ENCODE measurements around the gene GALNT5.

The GALNT5 gene

GRCh38 chr2:157228946-157229345 is 28.6 kb upstream of the GALNT5 start:
- Histone ChIP-seq H3K9me3 (ENCODE audit: control insufficient read depth, low read length) (no peaks in the 10 kb centered on the region), H3K4me3 (ENCODE audit: insufficient read depth, low read depth, low read length) (no peak overlapping the region), H3K27ac (ENCODE audit: insufficient read depth, low read depth, low read length, poor library complexity, severe bottlenecking) (no peak overlapping the region), H3K4me1 (ENCODE audit: control insufficient read depth, insufficient read depth, low read length) (no peaks in the 10 kb centered on the region), H3K27me3 (ENCODE audit: control insufficient read depth, insufficient read depth, low read length, poor library complexity, severe bottlenecking) (no peaks in the 10 kb centered on the region), H3K36me3 (ENCODE audit: control insufficient read depth, insufficient read depth, low read length) (no peaks in the 10 kb centered on the region)

- H3K9me3 ChIP-seq (ENCODE audit: control insufficient read depth, low read length), result no peaks in the 10 kb centered on the region
- no peaks in the 10 kb centered on the region for H3K36me3 ChIP-seq (ENCODE audit: control insufficient read depth, insufficient read depth, low read length)
- no peak overlapping the region for H3K4me3 ChIP-seq (ENCODE audit: insufficient read depth, low read depth, low read length)
- H3K27me3 ChIP-seq (ENCODE audit: control insufficient read depth, insufficient read depth, low read length, poor library complexity, severe bottlenecking), result no peaks in the 10 kb centered on the region
- 93 to 98% methylated on average over 2 of the region's 2 CpGs for WGBS, 2 experiments
- no peaks in the 10 kb centered on the region for H3K4me1 ChIP-seq (ENCODE audit: control insufficient read depth, insufficient read depth, low read length)
- H3K27ac ChIP-seq (ENCODE audit: insufficient read depth, low read depth, low read length, poor library complexity, severe bottlenecking), result no peak overlapping the region
These were observed 27.9 kb upstream of the GALNT5 start for GRCh38 chr2:157229572-157229971.

GRCh38 chr2:157231476-157231875 is 26.0 kb upstream of the GALNT5 start:
- no peaks in the 10 kb centered on the region for H3K27me3 ChIP-seq (ENCODE audit: control insufficient read depth, insufficient read depth, low read length, poor library complexity, severe bottlenecking)
- H3K36me3 ChIP-seq (ENCODE audit: control insufficient read depth, insufficient read depth, low read length), result no peaks in the 10 kb centered on the region
- no peaks in the 10 kb centered on the region for H3K4me1 ChIP-seq (ENCODE audit: control insufficient read depth, insufficient read depth, low read length)
- H3K4me3 ChIP-seq (ENCODE audit: insufficient read depth, low read depth, low read length), result no peak overlapping the region
- H3K27ac ChIP-seq (ENCODE audit: insufficient read depth, low read depth, low read length, poor library complexity, severe bottlenecking), result no peak overlapping the region
- no peaks in the 10 kb centered on the region for H3K9me3 ChIP-seq (ENCODE audit: control insufficient read depth, low read length)

- H3K9me3 ChIP-seq (ENCODE audit: control insufficient read depth, low read length), result no peaks in the 10 kb centered on the region
- no peaks in the 10 kb centered on the region for H3K4me1 ChIP-seq (ENCODE audit: control insufficient read depth, insufficient read depth, low read length)
- H3K27ac ChIP-seq (ENCODE audit: insufficient read depth, low read depth, low read length, poor library complexity, severe bottlenecking), result no peak overlapping the region
- WGBS, 2 experiments, result 93 to 97% methylated on average over 3 to 4 of the region's 4 CpGs
- H3K36me3 ChIP-seq (ENCODE audit: control insufficient read depth, insufficient read depth, low read length), result no peaks in the 10 kb centered on the region
- H3K4me3 ChIP-seq (ENCODE audit: insufficient read depth, low read depth, low read length), result no peak overlapping the region
- no peaks in the 10 kb centered on the region for H3K27me3 ChIP-seq (ENCODE audit: control insufficient read depth, insufficient read depth, low read length, poor library complexity, severe bottlenecking)
These were observed 24.0 kb upstream of the GALNT5 start for GRCh38 chr2:157233506-157233905.

GRCh38 chr2:157236404-157236803 is 21.1 kb upstream of the GALNT5 start:
- no peaks in the 10 kb centered on the region for H3K36me3 ChIP-seq (ENCODE audit: control insufficient read depth, insufficient read depth, low read length)
- H3K27ac ChIP-seq (ENCODE audit: insufficient read depth, low read depth, low read length, poor library complexity, severe bottlenecking), result no peak overlapping the region
- WGBS, 2 experiments, result 73 to 91% methylated on average over 1 to 2 of the region's 2 CpGs
- H3K4me1 ChIP-seq (ENCODE audit: control insufficient read depth, insufficient read depth, low read length), result no peaks in the 10 kb centered on the region
- no peak overlapping the region for H3K4me3 ChIP-seq (ENCODE audit: insufficient read depth, low read depth, low read length)
- H3K9me3 ChIP-seq (ENCODE audit: control insufficient read depth, low read length), result no peaks in the 10 kb centered on the region
- no peaks in the 10 kb centered on the region for H3K27me3 ChIP-seq (ENCODE audit: control insufficient read depth, insufficient read depth, low read length, poor library complexity, severe bottlenecking)

- Histone ChIP-seq H3K27ac (ENCODE audit: insufficient read depth, low read depth, low read length, poor library complexity, severe bottlenecking) (no peak overlapping the region), H3K27me3 (ENCODE audit: control insufficient read depth, insufficient read depth, low read length, poor library complexity, severe bottlenecking) (no peaks in the 10 kb centered on the region), H3K4me1 (ENCODE audit: control insufficient read depth, insufficient read depth, low read length) (no peaks in the 10 kb centered on the region), H3K4me3 (ENCODE audit: insufficient read depth, low read depth, low read length) (no peak overlapping the region), H3K36me3 (ENCODE audit: control insufficient read depth, insufficient read depth, low read length) (no peaks in the 10 kb centered on the region), H3K9me3 (ENCODE audit: control insufficient read depth, low read length) (no peaks in the 10 kb centered on the region)
- WGBS, 2 experiments, result 64 to 86% methylated on average over 3 of the region's 3 CpGs
These were observed 19.2 kb upstream of the GALNT5 start for GRCh38 chr2:157238296-157238695.

GRCh38 chr2:157244691-157245090 is 12.8 kb upstream of the GALNT5 start:
- Histone ChIP-seq H3K9me3 (ENCODE audit: control insufficient read depth, low read length) (no peaks in the 10 kb centered on the region), H3K36me3 (ENCODE audit: control insufficient read depth, insufficient read depth, low read length) (no peaks in the 10 kb centered on the region), H3K4me3 (ENCODE audit: insufficient read depth, low read depth, low read length) (no peak overlapping the region), H3K27ac (ENCODE audit: insufficient read depth, low read depth, low read length, poor library complexity, severe bottlenecking) (no peak overlapping the region), H3K4me1 (ENCODE audit: control insufficient read depth, insufficient read depth, low read length) (peaks cover 15% of the 10 kb centered on the region), H3K27me3 (ENCODE audit: control insufficient read depth, insufficient read depth, low read length, poor library complexity, severe bottlenecking) (no peaks in the 10 kb centered on the region)
- WGBS, 2 experiments, result 20 to 51% methylated on average over 1 to 4 of the region's 4 CpGs

- no peaks in the 10 kb centered on the region for H3K27me3 ChIP-seq (ENCODE audit: control insufficient read depth, insufficient read depth, low read length, poor library complexity, severe bottlenecking)
These were observed 12.2 kb upstream of the GALNT5 start for GRCh38 chr2:157245144-157245840.

GRCh38 chr2:157245846-157246764 is 11.4 kb upstream of the GALNT5 start:
- WGBS, 2 experiments, result 24 to 27% methylated on average over 6 to 7 of the region's 7 CpGs
- H3K9me3 ChIP-seq (ENCODE audit: control insufficient read depth, low read length), result no peaks in the 10 kb centered on the region
- peaks cover 15% of the 10 kb centered on the region for H3K4me1 ChIP-seq (ENCODE audit: control insufficient read depth, insufficient read depth, low read length)
- H3K27ac ChIP-seq (ENCODE audit: insufficient read depth, low read depth, low read length, poor library complexity, severe bottlenecking), result peak overlapping the region; percentile 2
- no peaks in the 10 kb centered on the region for H3K27me3 ChIP-seq (ENCODE audit: control insufficient read depth, insufficient read depth, low read length, poor library complexity, severe bottlenecking)
- no peak overlapping the region for H3K4me3 ChIP-seq (ENCODE audit: insufficient read depth, low read depth, low read length)
- H3K36me3 ChIP-seq (ENCODE audit: control insufficient read depth, insufficient read depth, low read length), result no peaks in the 10 kb centered on the region

More at GRCh38 chr2:157245144-157245840, 12.2 kb upstream of the GALNT5 start:
- Histone ChIP-seq H3K9me3 (ENCODE audit: control insufficient read depth, low read length) (no peaks in the 10 kb centered on the region), H3K27ac (ENCODE audit: insufficient read depth, low read depth, low read length, poor library complexity, severe bottlenecking) (no peak overlapping the region), H3K36me3 (ENCODE audit: control insufficient read depth, insufficient read depth, low read length) (no peaks in the 10 kb centered on the region), H3K4me3 (ENCODE audit: insufficient read depth, low read depth, low read length) (no peak overlapping the region), H3K4me1 (ENCODE audit: control insufficient read depth, insufficient read depth, low read length) (peaks cover 15% of the 10 kb centered on the region)
- 82 to 91% methylated on average over 2 to 3 of the region's 4 CpGs for WGBS, 2 experiments

- Histone ChIP-seq H3K9me3 (ENCODE audit: control insufficient read depth, low read length) (no peaks in the 10 kb centered on the region), H3K4me1 (ENCODE audit: control insufficient read depth, insufficient read depth, low read length) (peaks cover 15% of the 10 kb centered on the region), H3K27me3 (ENCODE audit: control insufficient read depth, insufficient read depth, low read length, poor library complexity, severe bottlenecking) (no peaks in the 10 kb centered on the region), H3K27ac (ENCODE audit: insufficient read depth, low read depth, low read length, poor library complexity, severe bottlenecking) (peak overlapping the region; percentile 2), H3K36me3 (ENCODE audit: control insufficient read depth, insufficient read depth, low read length) (no peaks in the 10 kb centered on the region), H3K4me3 (ENCODE audit: insufficient read depth, low read depth, low read length) (no peak overlapping the region)
- WGBS, 2 experiments, result 51 to 53% methylated on average over 6 of the region's 6 CpGs
These were observed 10.6 kb upstream of the GALNT5 start for GRCh38 chr2:157246765-157247407.
